HL-60 (cell line): ENCODE results near the gene MYH14.

Source experiments
- DNase-seq, 2 experiments: peaks; one replicate each; pipeline ENCODE4 v3.0.0-alpha.2; 2010 to 2020; ENCODE audit warnings: low read depth in 1 of 2, low spot score in 1 of 2
- H3K27ac ChIP-seq: fragments of 250-450 bp; sonication (Bioruptor Pico); replicated peaks from 2 replicates; pipeline ENCODE4 v1.5.1; 2020; ENCODE audit warnings: mild to moderate bottlenecking, moderate library complexity
- H3K27me3 ChIP-seq: fragments of 250-450 bp; sonication (Bioruptor Pico); 2 replicates; pipeline ENCODE4 v1.5.1; 2021; ENCODE audit warnings: mild to moderate bottlenecking, moderate library complexity; ENCODE audit not compliant: insufficient read depth, poor library complexity, severe bottlenecking
- H3K4me3 ChIP-seq: replicated peaks from 2 replicates; pipeline ENCODE4 v1.5.1; 2011; ENCODE audit warnings: mild to moderate bottlenecking, control low read depth, low read length; ENCODE audit not compliant: insufficient read depth
- CTCF ChIP-seq: IDR thresholded peaks from one replicate; pipeline ENCODE4 v1.5.1; 2011; ENCODE audit warnings: low read length, control low read depth, inconsistent platforms; ENCODE audit not compliant: insufficient read depth
- GABPA ChIP-seq: IDR thresholded peaks from 2 replicates; pipeline ENCODE4 v1.6.1; 2012; ENCODE audit warnings: low read depth
- POLR2AphosphoS5 ChIP-seq: IDR thresholded peaks from 2 replicates; pipeline ENCODE4 v1.6.1; 2012; ENCODE audit warnings: low read depth
- REST ChIP-seq: IDR thresholded peaks from 2 replicates; pipeline ENCODE4 v1.6.1; 2012; ENCODE audit warnings: low read depth; ENCODE audit not compliant: insufficient replicate concordance
- SPI1 ChIP-seq: IDR thresholded peaks from 2 replicates; pipeline ENCODE4 v1.6.1; 2012; ENCODE audit warnings: low read depth, mild to moderate bottlenecking, borderline replicate concordance

MYH14 gene

GRCh38 chr19:50290775-50291174 is 87.4 kb downstream of the MYH14 start:
- Histone ChIP-seq H3K4me3 (no peak overlapping the region), H3K27ac (no peak overlapping the region), H3K27me3 (no peaks in the 10 kb centered on the region)
- DNase-seq: no peak
- no peak for TF ChIP-seq SPI1

- TF ChIP-seq CTCF (no peak), SPI1 (no peak), GABPA (no peak), POLR2AphosphoS5 (no peak), REST (no peak)
- no peaks in the 10 kb centered on the region for H3K27me3 ChIP-seq
- H3K27ac ChIP-seq: no peak overlapping the region
- DNase-seq: no peak
- H3K4me3 ChIP-seq: no peak overlapping the region
These were observed 88.9 kb downstream of the MYH14 start for GRCh38 chr19:50292216-50292827.

- H3K27me3 ChIP-seq: no peaks in the 10 kb centered on the region
- TF ChIP-seq POLR2AphosphoS5 (no peak), GABPA (no peak), REST (no peak), CTCF (no peak), SPI1 (no peak)
- H3K27ac ChIP-seq: no peak overlapping the region
- no peak for DNase-seq
- no peak overlapping the region for H3K4me3 ChIP-seq
These were observed 90.0 kb downstream of the MYH14 start for GRCh38 chr19:50293263-50294004.

- no peak for TF ChIP-seq CTCF
- no peak for TF ChIP-seq GABPA
- TF ChIP-seq REST: no peak
- TF ChIP-seq SPI1: no peak
- TF ChIP-seq POLR2AphosphoS5: no peak
- no peaks in the 10 kb centered on the region for H3K27me3 ChIP-seq
- H3K4me3 ChIP-seq: no peak overlapping the region
- no peak overlapping the region for H3K27ac ChIP-seq
- no peak for DNase-seq
These were observed 96.6 kb downstream of the MYH14 start for GRCh38 chr19:50300051-50300450.
